Uterus (tissue), 4 donors: ENCODE measurements around the gene SEMA6C. TPM values are rescaled to one million over a fixed set of nuclear protein-coding genes. Genes with fewer than 3 reads are reported as not detected.
"Not testable (repeated sequence)": the region's sequence is repeated elsewhere in the genome, so short reads cannot be mapped to it uniquely, and the experiment has no call there.

Experiments used
- DNase-seq, 2 donors: peaks; one replicate each; pipeline ENCODE4 v3.0.0-alpha.2; 2019 to 2020
- H3K27ac ChIP-seq, 2 donors: fragments of 200-600 bp; sonication (generic); 1 replicate in 1 of 2; 2 replicates in 1 of 2; pipeline ENCODE4 v1.5.1; 2016 to 2018
- H3K27me3 ChIP-seq, 2 donors: fragments of 200-600 bp; sonication (generic); one replicate each; pipeline ENCODE4 v1.5.1; 2018 to 2019; ENCODE audit warnings: control low read depth in 1 of 2
- H3K36me3 ChIP-seq, 2 donors: fragments of 200-600 bp; sonication (generic); one replicate each; pipeline ENCODE4 v1.5.1; 2019; ENCODE audit warnings: control low read depth in 1 of 2
- H3K4me1 ChIP-seq, 2 donors: fragments of 200-600 bp; sonication (generic); one replicate each; pipeline ENCODE4 v1.5.1; 2018 to 2019; ENCODE audit warnings: control low read depth in 1 of 2
- H3K4me3 ChIP-seq, 2 donors: fragments of 200-600 bp; sonication (generic); 1 replicate in 1 of 2; 2 replicates in 1 of 2; pipeline ENCODE4 v1.5.1; 2018 to 2019; ENCODE audit warnings: mild to moderate bottlenecking in 1 of 2
- H3K9me3 ChIP-seq, 2 donors: fragments of 200-600 bp; sonication (generic); one replicate each; pipeline ENCODE4 v1.5.1; 2019; ENCODE audit warnings: control low read depth in 1 of 2
- CTCF ChIP-seq, 4 experiments: fragments of 200-600 bp in 2 of 4; fragments of 450-650 bp in 2 of 4; sonication (generic) in 2 of 4; IDR thresholded peaks; one replicate each; pipeline ENCODE4 v1.5.1; 2016 to 2019; ENCODE audit warnings: antibody characterized with exemption in 4 of 4, mild to moderate bottlenecking in 2 of 4, moderate library complexity in 1 of 4
- POLR2A ChIP-seq, 2 donors: fragments of 450-650 bp; IDR thresholded peaks; one replicate each; pipeline ENCODE4 v1.6.1; 2016; ENCODE audit warnings: antibody characterized with exemption in 2 of 2, mild to moderate bottlenecking in 1 of 2, moderate library complexity in 1 of 2
- intact Hi-C: fragments of 100-400 bp; cut with DNase I; formaldehyde crosslinking; loops from one replicate; pipeline ENCODE4 v1.15.1; 2023; ENCODE audit warnings: low total_unique reads
- total RNA-seq, 4 donors: library from RNA; depleted of rRNA in 3 of 4; stranded (reverse); fragments of >200 nt in 3 of 4; gene quantifications; one replicate each; pipeline versions ENCODE4 v1.1.0 to v1.2.4, GENCODE V29; 2014 to 2023
- donor health status: DM: yes; HTN: yes; CAD: no.

The SEMA6C gene
- total RNA-seq, 4 donors from 2014 or later: 0.88 to 31.3 (median 10.4) TPM

- Histone ChIP-seq H3K27me3 (no peaks in the 10 kb centered on the region), H3K4me1 (no peaks in the 10 kb centered on the region), H3K9me3 (no peaks in the 10 kb centered on the region), H3K4me3 (no peak overlapping the region), H3K36me3 (no peaks in the 10 kb centered on the region), H3K27ac (no peak overlapping the region)
- DNase-seq: no peak
- TF ChIP-seq CTCF (IDR thresholded peaks at IDR 0.05): no peak
- intact Hi-C loops: loop anchor here (10.0 kb wide), 1 partner anchor 50 kb away; the partner anchor contains the start of gene TNFAIP8L2
These were observed 41.8 kb downstream of the SEMA6C start for GRCh38 chr1:151104630-151105029.

GRCh38 chr1:151098126-151098525 is 48.3 kb downstream of the SEMA6C start:
- no peak overlapping the region for H3K27ac ChIP-seq
- no peak for DNase-seq
- intact Hi-C loops: no loop called here
- no peaks in the 10 kb centered on the region for H3K36me3 ChIP-seq
- TF ChIP-seq CTCF (IDR thresholded peaks at IDR 0.05) (no peak), POLR2A (IDR thresholded peaks at IDR 0.05) (no peak)
- H3K9me3 ChIP-seq: no peaks in the 10 kb centered on the region
- H3K27me3 ChIP-seq: no peaks in the 10 kb centered on the region
- H3K4me3 ChIP-seq: no peak overlapping the region
- H3K4me1 ChIP-seq: no peaks in the 10 kb centered on the region

DNA sequence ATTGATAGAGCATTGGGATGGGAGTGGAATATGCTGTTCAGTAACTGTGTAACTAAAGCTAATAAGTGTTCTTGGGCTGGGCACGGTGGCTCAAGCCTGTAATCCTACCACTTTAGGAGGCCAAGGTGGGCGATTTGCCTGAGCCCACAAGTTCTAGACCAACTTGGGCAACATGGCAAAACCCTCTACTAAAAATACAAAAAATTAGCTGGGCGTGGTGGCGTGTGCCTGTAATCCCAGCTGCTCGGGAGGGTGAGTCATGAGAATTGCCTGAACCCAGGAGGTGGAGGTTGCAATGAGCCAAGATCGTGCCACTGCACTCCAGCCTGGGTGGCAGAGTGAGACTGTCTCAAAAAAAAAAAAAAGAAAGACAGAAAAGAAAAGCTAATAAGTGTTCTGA is 49.0 kb downstream of the SEMA6C start:
- H3K9me3 ChIP-seq, H3K27me3 ChIP-seq, DNase-seq, H3K4me1 ChIP-seq, H3K4me3 ChIP-seq, H3K27ac ChIP-seq, intact Hi-C loops, H3K36me3 ChIP-seq: not testable (repeated sequence)

GRCh38 chr1:151085953-151086559 is 60.4 kb downstream of the SEMA6C start:
- H3K9me3 ChIP-seq: no peaks in the 10 kb centered on the region
- no peaks in the 10 kb centered on the region for H3K27me3 ChIP-seq
- TF ChIP-seq POLR2A (IDR thresholded peaks at IDR 0.05): no peak
- TF ChIP-seq CTCF (IDR thresholded peaks at IDR 0.05): no peak
- intact Hi-C loops: no loop called here
- H3K4me3 ChIP-seq: no peak overlapping the region
- H3K36me3 ChIP-seq: no peaks in the 10 kb centered on the region
- no peaks in the 10 kb centered on the region for H3K4me1 ChIP-seq
- no peak overlapping the region for H3K27ac ChIP-seq
- DNase-seq: no peak

Other genes starting within 250 kb of the SEMA6C start
- 10 to 100 TPM; 21.8 to 63.2 (median 54.4) TPM for gene SETDB1, start 220.3 kb downstream of the SEMA6C start, total RNA-seq
- gene CERS2, start 171.8 kb downstream of the SEMA6C start, total RNA-seq: 100 to 1,000 TPM in 3 of 4 donors, 10 to 100 TPM in 1; 74.9 to 191 (median 147) TPM
- gene ANXA9, start 164.3 kb downstream of the SEMA6C start, total RNA-seq: 10 to 100 TPM in 1 of 4 donors, 1 to 10 TPM in 3; 2.3 to 54.3 (median 6.2) TPM
- gene MINDY1, start 139.7 kb downstream of the SEMA6C start, total RNA-seq: 10 to 100 TPM in 3 of 4 donors, 1 to 10 TPM in 1; 10.0 to 37.7 (median 24.6) TPM
- 10 to 100 TPM in 3 of 4 donors, 1 to 10 TPM in 1; 10.0 to 26.4 (median 20.1) TPM for gene PRUNE1, start 138.2 kb downstream of the SEMA6C start, total RNA-seq
- under 1 TPM in 2 of 4 donors, not detected in 2; 0.24 to 0.55 TPM for gene BNIPL, start 110.0 kb downstream of the SEMA6C start, total RNA-seq
- 1 to 10 TPM in 3 of 4 donors, under 1 TPM in 1; 0.59 to 8.5 (median 3.8) TPM for gene C1orf56, start 98.9 kb downstream of the SEMA6C start, total RNA-seq
- gene CDC42SE1, start 87.0 kb downstream of the SEMA6C start, total RNA-seq: 10 to 100 TPM; 21.5 to 80.8 (median 39.4) TPM
- gene MLLT11, start 86.2 kb downstream of the SEMA6C start, total RNA-seq: 10 to 100 TPM in 1 of 4 donors, 1 to 10 TPM in 3; 1.3 to 10.6 (median 5.6) TPM
- gene GABPB2, start 75.9 kb downstream of the SEMA6C start, total RNA-seq: 100 to 1,000 TPM in 1 of 4 donors, 10 to 100 TPM in 2, 1 to 10 TPM in 1; 7.4 to 285 (median 21.2) TPM
- 10 to 100 TPM in 1 of 4 donors, 1 to 10 TPM in 3; 1.0 to 27.1 (median 3.1) TPM for gene TNFAIP8L2, start 10.0 kb upstream of the SEMA6C start, total RNA-seq
- 10 to 100 TPM in 2 of 4 donors, 1 to 10 TPM in 2; 6.4 to 32.9 (median 11.1) TPM for gene LYSMD1, start 19.3 kb upstream of the SEMA6C start, total RNA-seq
- 100 to 1,000 TPM in 1 of 4 donors, 10 to 100 TPM in 2, 1 to 10 TPM in 1; 3.2 to 186 (median 21.3) TPM for gene SCNM1, start 19.5 kb upstream of the SEMA6C start, total RNA-seq
- under 1 TPM in 1 of 4 donors, not detected in 3; 0.26 TPM for gene TMOD4, start 29.4 kb upstream of the SEMA6C start, total RNA-seq
- 10 to 100 TPM; 22.3 to 53.5 (median 32.7) TPM for gene VPS72, start 43.6 kb upstream of the SEMA6C start, total RNA-seq
- 100 to 1,000 TPM in 2 of 4 donors, 10 to 100 TPM in 2; 66.8 to 240 (median 92.6) TPM for gene PIP5K1A, start 51.9 kb upstream of the SEMA6C start, total RNA-seq
- 100 to 1,000 TPM in 1 of 4 donors, 10 to 100 TPM in 3; 73.5 to 114 (median 89.1) TPM for gene PSMD4, start 108.1 kb upstream of the SEMA6C start, total RNA-seq
- gene ZNF687, start 135.7 kb upstream of the SEMA6C start, total RNA-seq: 10 to 100 TPM in 2 of 4 donors, 1 to 10 TPM in 2; 6.4 to 31.9 (median 10.9) TPM
- 100 to 1,000 TPM in 1 of 4 donors, 10 to 100 TPM in 3; 15.9 to 155 (median 44.1) TPM for gene PI4KB, start 180.8 kb upstream of the SEMA6C start, total RNA-seq
- 10 to 100 TPM; 22.9 to 66.4 (median 34.1) TPM for gene RFX5, start 200.6 kb upstream of the SEMA6C start, total RNA-seq
- gene SELENBP1, start 226.1 kb upstream of the SEMA6C start, total RNA-seq: 100 to 1,000 TPM in 1 of 4 donors, 10 to 100 TPM in 3; 38.2 to 108 (median 61.6) TPM